ENCODE measurements around the gene CCT8. TPM values are rescaled to one million over a fixed set of nuclear protein-coding genes. Genes with fewer than 3 reads are reported as not detected.

The CCT8 gene
- total RNA-seq, result 252 and 312 TPM in 2 replicates

GRCh38 chr21:29073222-29074006 is at the start of gene CCT8:
Gene CCT8 (minus strand): TSS chr21:29073648. CDS start chr21:29073590, 58 bp downstream.

GRCh38 chr21:29024474-29025327 is 48.7 kb downstream of the CCT8 start, which contains the start of gene USP16:
Gene USP16 (plus strand): TSS chr21:29024668. CDS start chr21:29027914, 3,246 bp downstream.

Other genes with a start within 250 kb of the CCT8 start
- 22.4 and 29.3 TPM in 2 replicates for gene LTN1, start 80.8 kb downstream of the CCT8 start, total RNA-seq
- gene RWDD2B, start 54.3 kb downstream of the CCT8 start, total RNA-seq, result 20.5 and 22.0 TPM in 2 replicates
- 30.9 and 37.3 TPM in 2 replicates for gene USP16, start 49.0 kb downstream of the CCT8 start, total RNA-seq
- gene MAP3K7CL, start 57.0 kb upstream of the CCT8 start, total RNA-seq, result 9.2 and 9.6 TPM in 2 replicates
- 79.0 and 106 TPM in 2 replicates for gene BACH1, start 225.3 kb upstream of the CCT8 start, total RNA-seq

Data from subcutaneous preadipocyte (primary cell).